NCI-H1694 (cell line): ENCODE data around the gene ZNF134.

Experiments
- DNase-seq: peaks from one replicate; lab custom pipeline; 2025; lab: John Stamatoyannopoulos, UW

Gene ZNF134

GRCh38 chr19:57641715-57642234 is 27.7 kb downstream of the ZNF134 start:
- DNase-seq: no peak

DNA sequence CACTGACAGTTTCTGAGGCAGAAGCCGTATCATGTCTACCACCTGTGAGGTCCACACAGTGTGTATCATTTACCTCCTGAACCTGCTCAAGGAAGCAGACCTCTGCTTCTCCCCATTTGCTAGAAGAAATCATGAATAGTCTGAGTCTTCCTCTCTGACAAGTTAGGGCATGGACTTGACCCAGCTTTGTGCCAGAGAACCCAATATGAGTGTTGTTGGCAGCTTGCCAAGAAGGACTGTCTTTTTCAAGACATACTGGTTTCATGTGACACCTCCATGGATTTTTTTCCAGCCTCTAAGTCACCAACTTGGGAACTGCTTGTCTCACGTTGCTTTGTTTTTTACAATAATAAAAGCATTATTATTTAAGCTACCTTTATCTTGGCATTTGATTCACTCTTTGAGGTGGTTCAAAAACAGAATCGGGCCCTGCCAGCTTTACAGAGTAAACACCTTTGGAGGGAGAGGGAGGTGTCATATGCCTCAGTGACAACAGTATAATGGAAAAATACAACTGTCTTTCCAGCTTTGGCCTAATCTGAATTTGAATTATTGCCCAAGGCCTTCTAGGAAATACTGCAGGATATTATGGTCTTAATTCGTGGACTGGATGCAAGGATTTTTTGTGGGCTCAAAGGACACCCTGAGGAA is 28.5 kb downstream of the ZNF134 start:
- no peak for DNase-seq

DNA sequence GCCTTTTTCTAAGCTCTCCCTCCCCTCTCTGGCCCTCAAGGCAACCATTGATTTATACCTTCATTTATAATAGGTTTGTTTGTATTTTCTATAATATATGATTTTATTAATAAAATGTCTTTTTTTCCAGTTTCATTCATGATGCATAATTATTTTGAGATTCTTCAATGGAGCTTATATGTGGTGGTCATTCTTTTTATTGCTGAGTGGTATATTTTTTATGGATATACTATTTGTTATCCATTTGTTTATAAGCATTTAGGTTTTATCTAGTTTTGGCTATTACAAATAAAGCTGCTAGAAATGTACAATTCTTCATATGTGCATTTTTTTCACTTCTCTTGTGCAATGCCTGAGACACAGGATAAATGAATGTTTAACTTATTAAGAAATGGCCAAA is 29.7 kb downstream of the ZNF134 start:
- no peak for DNase-seq

GRCh38 chr19:57648331-57649003 is 34.4 kb downstream of the ZNF134 start:
- DNase-seq: peak; percentile 66

GRCh38 chr19:57651654-57651996 is 37.6 kb downstream of the ZNF134 start:
- no peak for DNase-seq

GRCh38 chr19:57653689-57654088 is 39.6 kb downstream of the ZNF134 start:
- DNase-seq: no peak

- DNase-seq: no peak
These were observed 41.4 kb downstream of the ZNF134 start for GRCh38 chr19:57655443-57655842.

DNA sequence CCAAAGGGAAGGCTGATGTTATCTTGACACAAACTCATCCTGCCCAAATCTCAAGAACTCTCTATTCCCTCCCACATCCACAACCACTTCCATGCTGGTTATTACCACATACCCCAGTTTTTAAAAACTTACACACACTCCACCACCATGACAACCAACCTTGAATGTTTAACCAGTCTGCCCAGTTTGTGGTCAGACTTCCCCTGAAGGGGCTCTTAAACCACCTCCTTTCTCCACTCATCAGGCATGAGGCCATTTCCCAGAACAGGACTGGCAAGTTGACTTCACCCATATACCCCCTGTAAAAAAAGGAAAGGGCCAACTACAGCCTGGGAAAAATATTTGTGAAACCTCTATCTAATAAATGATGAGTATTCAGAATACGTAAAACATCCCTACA is 42.3 kb downstream of the ZNF134 start:
- no peak for DNase-seq

- peak; percentile 10 for DNase-seq
These were observed 50.5 kb downstream of the ZNF134 start for GRCh38 chr19:57664269-57665127.

DNA sequence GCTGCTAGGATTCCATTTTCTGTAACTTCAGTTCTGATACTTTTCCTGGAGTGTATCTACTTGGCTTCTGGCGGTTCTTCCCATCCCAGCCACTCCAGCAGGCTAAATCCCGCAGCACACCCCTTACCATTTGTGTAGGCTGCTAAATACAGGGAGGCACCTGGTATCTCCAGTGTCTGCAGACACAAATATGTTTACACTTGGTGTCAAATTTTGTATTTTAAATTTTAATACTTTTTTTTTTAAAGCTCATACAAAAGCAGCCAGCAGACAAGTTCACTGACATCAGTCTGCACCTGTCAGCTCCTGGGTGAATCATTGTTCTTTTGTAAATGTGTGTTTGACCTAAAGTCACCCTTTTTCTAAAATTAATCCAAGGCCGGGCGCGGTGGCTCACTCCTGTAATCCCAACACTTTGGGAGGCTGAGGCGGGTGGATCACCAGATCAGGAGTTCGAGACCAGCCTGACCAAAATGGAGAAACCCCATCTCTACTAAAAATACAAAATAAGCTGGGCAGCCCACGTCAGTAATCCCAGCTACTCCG is 51.3 kb downstream of the ZNF134 start:
- DNase-seq: no peak

- DNase-seq: no peak
These were observed 53.2 kb downstream of the ZNF134 start for GRCh38 chr19:57667228-57667627.

DNA sequence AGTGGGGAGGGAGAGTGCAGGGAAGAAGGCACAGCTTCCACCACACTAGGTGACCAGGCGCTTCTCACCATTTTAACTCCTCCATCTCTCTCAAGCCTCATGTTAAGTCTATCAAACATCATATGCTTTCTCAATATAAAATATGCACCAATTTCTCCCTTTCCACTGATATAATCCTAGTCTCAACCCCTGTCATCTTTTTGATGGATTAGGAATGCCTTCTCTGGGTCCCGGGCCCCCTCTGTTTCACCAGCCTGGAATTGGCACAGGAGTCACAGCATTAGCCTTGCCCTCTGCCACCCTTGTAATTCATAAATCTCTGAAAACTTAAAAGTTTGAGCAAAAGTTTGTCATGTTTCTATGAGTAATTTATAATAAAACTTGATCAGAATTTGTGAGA is 54.6 kb downstream of the ZNF134 start, which contains the start of gene ZSCAN4:
Gene ZSCAN4, plus strand, starts transcription at position 301 of the 400 bp plus-strand sequence. CDS start 7,211 bp downstream, outside the sequence.
- no peak for DNase-seq

GRCh38 chr19:57671124-57671895 is 57.3 kb downstream of the ZNF134 start:
- DNase-seq: no peak

DNA sequence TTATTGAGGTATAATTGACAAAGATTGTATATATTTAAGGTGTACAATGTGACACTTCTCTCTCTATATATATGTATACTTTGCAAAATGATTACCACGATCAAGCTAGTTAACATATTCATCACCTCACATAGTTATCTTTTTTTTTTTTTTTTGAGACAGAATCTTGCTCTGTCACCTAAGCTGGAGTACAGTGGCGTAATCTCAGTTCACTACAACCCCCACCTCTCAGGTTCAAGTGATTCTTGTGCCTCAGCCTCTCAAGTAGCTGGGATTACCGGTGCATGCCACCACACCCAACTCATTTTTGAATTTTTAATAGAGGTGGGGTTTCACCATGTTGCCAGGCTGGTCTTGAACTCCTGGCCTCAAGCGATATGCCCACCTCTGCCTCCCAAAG is 58.4 kb downstream of the ZNF134 start:
- no peak for DNase-seq
